ENCODE measurements around the gene LGI1.

The LGI1 gene

GRCh38 chr10:93757801-93758507, at the start of gene LGI1:
TSS of gene LGI1 (plus strand) at chr10:93757936. CDS start at chr10:93758145, 209 bp downstream.
- DNase-seq = no peak

DNA sequence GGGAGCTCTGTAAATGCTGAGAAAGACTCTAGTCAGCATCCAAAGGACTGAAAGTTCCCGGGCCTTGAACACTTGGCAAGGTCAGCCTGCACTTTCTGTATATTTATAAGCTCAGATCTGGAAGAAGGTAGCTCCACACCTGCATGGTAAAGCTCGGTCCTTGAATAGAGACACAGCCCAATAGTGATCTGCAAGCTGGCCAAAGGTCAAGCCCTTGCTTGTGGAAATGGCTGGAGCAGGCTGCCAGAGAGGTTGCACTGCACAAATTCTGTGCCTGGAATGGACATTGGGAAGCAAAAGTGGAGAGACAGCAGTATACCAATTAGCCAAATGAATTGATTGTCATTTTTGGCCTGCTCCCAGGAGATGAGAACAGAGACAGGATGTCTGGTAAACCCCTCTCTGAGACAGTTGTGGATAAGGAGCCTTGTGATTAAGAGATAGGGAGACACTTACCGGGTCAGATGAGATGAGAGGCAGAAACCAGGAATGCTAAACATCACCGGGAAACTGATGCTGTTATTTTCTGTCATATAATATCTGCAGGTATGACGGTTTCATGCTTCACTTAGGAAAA, 47.3 kb upstream of the LGI1 start:
- DNase-seq = peak; percentile 2

- DNase-seq = no peak
Observed at GRCh38 chr10:93711891-93712290, 45.8 kb upstream of the LGI1 start.

- DNase-seq = no peak
Observed at GRCh38 chr10:93712593-93712992, 45.1 kb upstream of the LGI1 start.

DNA sequence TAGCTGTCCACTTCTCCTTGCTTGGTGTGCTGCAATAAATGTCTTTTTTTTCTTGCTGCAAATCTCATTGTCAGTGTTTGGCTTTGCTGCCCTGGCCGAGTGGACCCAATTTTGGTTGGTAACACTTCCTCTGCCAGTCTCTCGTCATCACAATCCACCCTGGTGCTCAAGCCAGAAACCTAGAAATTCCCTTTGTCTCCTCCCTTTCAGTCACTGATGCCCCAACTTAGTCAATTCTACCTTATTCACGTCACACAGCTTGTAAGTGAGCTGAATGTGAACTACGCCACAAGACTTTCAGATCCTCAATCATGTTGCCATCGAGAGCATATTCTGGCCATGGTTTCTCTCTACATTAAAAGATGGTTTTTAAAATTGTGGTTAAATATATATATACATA, 42.4 kb upstream of the LGI1 start:
- DNase-seq = no peak

GRCh38 chr10:93716766-93717165, 41.0 kb upstream of the LGI1 start:
- DNase-seq = no peak

GRCh38 chr10:93718937-93719725, 38.6 kb upstream of the LGI1 start:
- no peak for DNase-seq

- DNase-seq = no peak
Observed at GRCh38 chr10:93719901-93720300, 37.8 kb upstream of the LGI1 start.

GRCh38 chr10:93722550-93722949, 35.2 kb upstream of the LGI1 start:
- DNase-seq = no peak

GRCh38 chr10:93723153-93723552, 34.6 kb upstream of the LGI1 start:
- DNase-seq = no peak

GRCh38 chr10:93726024-93726423, 31.7 kb upstream of the LGI1 start:
- DNase-seq = no peak

DNA sequence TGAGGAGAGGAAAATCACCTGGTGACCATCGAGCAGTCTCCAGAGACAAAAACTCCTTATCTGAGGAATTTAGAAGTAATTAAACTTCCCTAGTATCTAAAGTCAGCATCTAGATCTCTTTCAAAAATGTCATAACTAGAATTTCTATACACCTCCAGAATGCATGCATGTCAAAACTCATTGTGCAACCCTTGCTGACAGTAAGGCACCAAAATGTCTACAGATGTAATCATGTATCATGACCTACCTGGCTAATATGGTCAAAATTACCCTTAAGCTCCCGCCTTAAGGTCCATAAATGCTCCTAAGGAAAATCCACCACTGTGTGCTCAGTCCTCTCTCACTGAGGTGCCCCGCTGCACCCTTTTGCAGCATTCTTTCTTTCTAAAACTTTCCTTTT, 16.4 kb upstream of the LGI1 start:
- DNase-seq = no peak

DNA sequence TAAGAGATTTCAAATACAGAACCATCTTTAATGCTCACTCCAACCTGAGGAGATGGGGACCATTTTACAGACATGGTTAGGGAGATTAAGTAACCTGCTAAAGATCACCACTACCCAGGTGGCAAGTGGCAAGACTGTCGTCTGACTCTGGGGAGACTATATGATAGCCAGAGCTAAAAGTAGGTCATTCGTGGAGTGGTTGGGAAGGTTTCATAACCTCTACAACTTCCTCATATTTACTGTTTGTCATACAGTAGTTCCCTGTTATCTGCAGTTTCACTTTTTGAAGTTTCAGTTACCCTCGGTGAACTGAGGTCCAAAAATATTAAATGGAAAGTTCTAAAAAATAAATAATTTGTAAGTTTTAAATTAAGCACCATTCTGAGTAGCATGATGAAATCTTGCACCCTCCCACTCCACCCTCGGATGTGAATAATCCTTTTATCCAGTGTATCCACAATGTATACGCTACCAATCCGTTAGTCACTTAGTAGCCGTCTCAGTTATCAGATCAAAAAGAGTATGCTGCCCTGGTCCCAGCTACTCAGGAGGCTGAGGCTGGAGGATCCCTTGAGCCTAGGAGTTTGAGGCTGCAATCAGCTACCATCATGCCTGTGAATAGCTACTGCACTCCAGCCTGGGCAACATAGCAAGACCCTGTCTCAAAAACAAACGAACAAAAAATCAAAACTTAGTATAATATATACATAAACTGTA, 14.9 kb upstream of the LGI1 start:
- DNase-seq = peak; percentile 10

GRCh38 chr10:93745408-93746065, 12.2 kb upstream of the LGI1 start:
- DNase-seq = peak; percentile 63

DNA sequence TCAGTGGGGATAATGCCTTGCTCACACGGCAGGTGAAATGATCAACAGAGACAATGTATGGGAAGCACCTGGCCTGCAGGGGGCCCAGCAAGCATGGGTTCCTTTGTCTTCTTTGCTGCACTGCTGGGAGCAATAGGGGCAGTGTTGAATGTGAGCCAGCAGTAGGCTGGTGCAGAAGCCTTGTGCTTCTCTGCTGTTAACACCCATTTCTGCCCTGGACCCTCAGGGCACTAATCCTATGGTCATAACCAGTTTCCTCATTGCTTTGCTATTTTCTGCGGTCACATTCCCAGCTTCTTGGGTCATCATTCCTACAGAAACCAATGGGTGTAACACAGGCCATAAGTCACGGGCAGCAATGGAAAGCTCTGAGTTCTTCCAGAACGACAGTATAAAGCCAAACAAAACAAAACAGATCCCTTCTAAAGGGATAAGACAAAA, 10.9 kb upstream of the LGI1 start:
- DNase-seq = peak; percentile 49

- DNase-seq = no peak
Observed at GRCh38 chr10:93749218-93749799, 8.4 kb upstream of the LGI1 start.

DNA sequence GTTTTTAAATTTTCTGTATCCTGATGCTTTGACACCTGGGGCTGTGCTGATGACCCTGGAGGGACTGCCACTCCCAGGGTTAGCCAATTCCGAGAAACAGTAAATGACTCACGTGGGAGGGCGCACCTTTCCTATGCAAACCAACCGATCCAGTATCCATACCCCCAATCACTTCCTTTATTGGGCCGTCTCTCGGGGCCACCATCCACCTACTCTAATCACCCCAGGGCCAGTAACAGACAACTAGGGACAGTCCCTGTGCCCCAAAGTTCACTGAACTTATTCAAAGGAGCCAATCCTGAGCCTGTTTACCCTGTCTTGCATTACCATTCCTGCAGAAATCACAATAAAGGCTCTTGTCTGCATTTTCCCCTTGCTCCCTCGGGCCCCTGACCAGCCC, 6.6 kb upstream of the LGI1 start:
- DNase-seq = no peak

DNA sequence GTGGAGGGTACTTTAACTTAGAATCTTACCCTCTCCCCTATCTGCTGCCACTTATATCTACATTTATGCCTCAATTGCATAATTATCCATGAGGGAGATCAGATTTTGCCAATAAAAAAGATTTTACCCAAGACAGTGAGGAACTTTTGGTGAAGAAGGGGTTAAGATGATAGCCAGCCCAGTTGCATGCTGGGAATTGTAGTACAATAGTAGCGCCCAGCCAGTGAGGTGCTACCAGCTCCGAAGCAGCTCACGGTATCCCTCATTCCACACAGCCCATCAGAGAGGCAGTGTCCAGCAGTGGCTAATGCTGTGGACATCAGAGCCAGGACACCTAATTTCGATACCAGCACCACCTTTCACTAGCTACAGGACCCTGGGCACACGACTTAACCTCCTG, 5.9 kb upstream of the LGI1 start:
- DNase-seq = peak; percentile 50

DNA sequence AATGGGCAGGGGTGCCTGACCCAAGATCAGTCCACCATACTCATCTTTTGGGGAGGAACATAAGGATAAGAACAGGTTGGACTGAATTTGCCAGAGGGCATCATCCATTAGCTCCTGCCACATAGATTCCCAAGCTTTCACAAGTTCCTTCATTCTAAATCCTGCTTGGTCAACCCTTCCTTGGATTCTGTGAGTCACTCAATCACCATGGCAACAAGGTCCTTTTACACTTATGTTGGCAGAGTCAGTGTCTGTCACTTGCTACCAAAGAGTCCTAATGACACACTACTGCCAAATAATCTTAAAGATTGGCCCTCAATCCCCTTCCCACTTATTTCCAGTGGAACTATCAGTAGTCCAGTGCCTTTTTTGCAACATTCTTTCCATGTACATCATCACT, 5.0 kb upstream of the LGI1 start:
- DNase-seq = no peak

- DNase-seq = peak; percentile 2
Observed at GRCh38 chr10:93753621-93754250, 4.0 kb upstream of the LGI1 start.

- peak; percentile 30 for DNase-seq
Observed at GRCh38 chr10:93754761-93755160, 3.0 kb upstream of the LGI1 start.

All from NCI-H82 (cell line).